Fibroblast of mammary gland (primary cell): ENCODE data around the gene WDR75.

Experiments used
- DNase-seq: peaks from one replicate; pipeline ENCODE4 v3.0.0-alpha.2; 2010; ENCODE audit warnings: low read depth
- H3K4me3 ChIP-seq: 2 replicates; pipeline ENCODE4 v1.5.1; 2011; ENCODE audit warnings: low read depth, mild to moderate bottlenecking, low read length, moderate library complexity; ENCODE audit not compliant: control insufficient read depth
- CTCF ChIP-seq: conservative IDR thresholded peaks from 2 replicates; pipeline ENCODE4 v1.5.1; 2011; ENCODE audit warnings: low read depth, low read length, inconsistent platforms; ENCODE audit not compliant: control insufficient read depth, insufficient read depth

WDR75 gene

GRCh38 chr2:189492451-189492850 lies 51.2 kb downstream of the WDR75 start:
- peak; percentile 28 for DNase-seq
- TF ChIP-seq CTCF, result no peak
- H3K4me3 ChIP-seq, result no peak overlapping the region

GRCh38 chr2:189498205-189498604 lies 56.9 kb downstream of the WDR75 start:
- no peak for TF ChIP-seq CTCF

GRCh38 chr2:189499137-189499536 lies 57.9 kb downstream of the WDR75 start:
- no peak for TF ChIP-seq CTCF
- no peak overlapping the region for H3K4me3 ChIP-seq
- DNase-seq, result no peak

More at GRCh38 chr2:189498205-189498604, 56.9 kb downstream of the WDR75 start:
- DNase-seq, result no peak
- no peak overlapping the region for H3K4me3 ChIP-seq

GRCh38 chr2:189500456-189501160 lies 59.3 kb downstream of the WDR75 start:
- H3K4me3 ChIP-seq, result no peak overlapping the region
- TF ChIP-seq CTCF, result no peak
- DNase-seq, result no peak

- H3K4me3 ChIP-seq, result no peak overlapping the region
- no peak for TF ChIP-seq CTCF
- no peak for DNase-seq
Measured at GRCh38 chr2:189501487-189501886, 60.2 kb downstream of the WDR75 start.

GRCh38 chr2:189502714-189503113 lies 61.4 kb downstream of the WDR75 start:
- H3K4me3 ChIP-seq, result no peak overlapping the region
- DNase-seq, result no peak
- no peak for TF ChIP-seq CTCF
